HG03060 (cell line): ENCODE results near the gene KANSL3.

Source experiments
- ATAC-seq: cut with Tn5 transposase; IDR thresholded peaks from one replicate; pipeline ENCODE4 v1.9.1; 2021; ENCODE audit warnings: low read depth, moderate number of reproducible peaks; ENCODE audit not compliant: unreplicated experiment

Gene KANSL3

GRCh38 chr2:96608469-96609455 lies 29.4 kb downstream of the KANSL3 start:
- ATAC-seq: no peak

- ATAC-seq: no peak
These were observed 34.0 kb downstream of the KANSL3 start for GRCh38 chr2:96604104-96604503.

- no peak for ATAC-seq
These were observed 35.7 kb downstream of the KANSL3 start for GRCh38 chr2:96602330-96602823.

- ATAC-seq: no peak
These were observed 36.5 kb downstream of the KANSL3 start for GRCh38 chr2:96601382-96602292.

GRCh38 chr2:96599941-96600340 lies 38.2 kb downstream of the KANSL3 start:
- ATAC-seq: no peak

GRCh38 chr2:96596596-96596995 lies 41.5 kb downstream of the KANSL3 start:
- no peak for ATAC-seq

GRCh38 chr2:96594691-96595152 lies 43.4 kb downstream of the KANSL3 start:
- no peak for ATAC-seq

- no peak for ATAC-seq
These were observed 43.8 kb downstream of the KANSL3 start for GRCh38 chr2:96594282-96594681.

- ATAC-seq: no peak
These were observed 46.6 kb downstream of the KANSL3 start for GRCh38 chr2:96591494-96591893.

- no peak for ATAC-seq
These were observed 47.1 kb downstream of the KANSL3 start for GRCh38 chr2:96591054-96591453.

GRCh38 chr2:96587843-96588242 lies 50.3 kb downstream of the KANSL3 start:
- no peak for ATAC-seq

- no peak for ATAC-seq
These were observed 54.1 kb downstream of the KANSL3 start for GRCh38 chr2:96584017-96584416.

- no peak for ATAC-seq
These were observed 57.3 kb downstream of the KANSL3 start for GRCh38 chr2:96580771-96581170.

- no peak for ATAC-seq
These were observed 58.7 kb downstream of the KANSL3 start for GRCh38 chr2:96579422-96579821.

- no peak for ATAC-seq
These were observed 59.4 kb downstream of the KANSL3 start for GRCh38 chr2:96578731-96579130.

GRCh38 chr2:96577501-96577900 lies 60.6 kb downstream of the KANSL3 start:
- no peak for ATAC-seq

GRCh38 chr2:96575785-96576456 lies 62.2 kb downstream of the KANSL3 start:
- ATAC-seq: no peak

GRCh38 chr2:96574364-96574763 lies 63.7 kb downstream of the KANSL3 start:
- ATAC-seq: no peak

- no peak for ATAC-seq
These were observed 70.0 kb downstream of the KANSL3 start for GRCh38 chr2:96568094-96568493.

GRCh38 chr2:96565111-96565510 lies 73.0 kb downstream of the KANSL3 start:
- ATAC-seq: no peak
